GM12873 (cell line): Measurements from ENCODE around the gene CCDC28B.

Source experiments
- TF ChIP-seq, protein P1 (sequence below): IDR thresholded peaks from 2 replicates; pipeline ENCODE4 v1.5.1; 2012; ENCODE audit warnings: low read depth, mild to moderate bottlenecking, moderate library complexity, low read length, control low read depth; ENCODE audit not compliant: insufficient read depth; ENCODE audit errors: missing control alignments

The CCDC28B gene

DNA sequence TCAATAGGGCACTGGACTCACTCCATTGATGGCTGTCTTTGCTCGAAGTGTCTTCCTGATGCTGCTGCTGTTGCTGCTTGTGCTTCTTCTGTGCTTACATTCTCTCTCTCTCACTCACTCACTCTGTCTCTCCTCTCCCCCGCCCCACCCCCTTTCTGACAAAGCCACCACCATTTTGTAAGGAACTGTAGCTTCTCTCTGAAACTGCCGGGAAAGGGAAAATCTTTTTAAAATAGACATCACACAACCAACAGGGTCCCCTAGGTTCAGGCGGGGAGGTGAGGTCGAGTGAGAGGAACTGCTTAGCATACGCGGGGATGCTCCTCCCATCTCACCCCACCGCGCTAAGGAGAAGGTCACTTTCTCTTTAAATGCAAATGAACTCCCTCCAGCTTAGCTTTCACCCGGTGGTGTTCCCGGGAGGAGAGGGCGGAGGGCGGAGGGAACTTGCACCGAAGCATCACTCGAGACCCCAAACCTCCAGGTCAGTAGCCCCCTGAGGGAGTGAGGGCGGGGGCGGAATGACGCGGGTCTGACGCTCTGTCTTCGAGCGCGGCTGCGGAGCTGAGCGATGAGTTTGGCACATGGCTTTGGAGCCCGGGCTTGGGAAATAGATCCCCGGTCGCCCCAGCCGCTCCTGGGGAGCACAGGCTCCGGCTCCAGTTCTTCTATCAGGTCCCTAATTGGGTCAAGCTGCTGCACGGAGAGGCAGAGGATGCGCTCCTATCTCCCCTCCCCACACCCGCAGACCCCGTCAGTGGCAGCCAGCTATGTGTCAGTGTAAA is at the start of gene CCDC28B:
Gene CCDC28B (plus strand): TSS at position 370 of the 785 bp plus-strand sequence. CDS start 1,341 bp downstream, outside the sequence.
- TF ChIP-seq, protein P1, sequence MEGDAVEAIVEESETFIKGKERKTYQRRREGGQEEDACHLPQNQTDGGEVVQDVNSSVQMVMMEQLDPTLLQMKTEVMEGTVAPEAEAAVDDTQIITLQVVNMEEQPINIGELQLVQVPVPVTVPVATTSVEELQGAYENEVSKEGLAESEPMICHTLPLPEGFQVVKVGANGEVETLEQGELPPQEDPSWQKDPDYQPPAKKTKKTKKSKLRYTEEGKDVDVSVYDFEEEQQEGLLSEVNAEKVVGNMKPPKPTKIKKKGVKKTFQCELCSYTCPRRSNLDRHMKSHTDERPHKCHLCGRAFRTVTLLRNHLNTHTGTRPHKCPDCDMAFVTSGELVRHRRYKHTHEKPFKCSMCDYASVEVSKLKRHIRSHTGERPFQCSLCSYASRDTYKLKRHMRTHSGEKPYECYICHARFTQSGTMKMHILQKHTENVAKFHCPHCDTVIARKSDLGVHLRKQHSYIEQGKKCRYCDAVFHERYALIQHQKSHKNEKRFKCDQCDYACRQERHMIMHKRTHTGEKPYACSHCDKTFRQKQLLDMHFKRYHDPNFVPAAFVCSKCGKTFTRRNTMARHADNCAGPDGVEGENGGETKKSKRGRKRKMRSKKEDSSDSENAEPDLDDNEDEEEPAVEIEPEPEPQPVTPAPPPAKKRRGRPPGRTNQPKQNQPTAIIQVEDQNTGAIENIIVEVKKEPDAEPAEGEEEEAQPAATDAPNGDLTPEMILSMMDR: no peak

DNA sequence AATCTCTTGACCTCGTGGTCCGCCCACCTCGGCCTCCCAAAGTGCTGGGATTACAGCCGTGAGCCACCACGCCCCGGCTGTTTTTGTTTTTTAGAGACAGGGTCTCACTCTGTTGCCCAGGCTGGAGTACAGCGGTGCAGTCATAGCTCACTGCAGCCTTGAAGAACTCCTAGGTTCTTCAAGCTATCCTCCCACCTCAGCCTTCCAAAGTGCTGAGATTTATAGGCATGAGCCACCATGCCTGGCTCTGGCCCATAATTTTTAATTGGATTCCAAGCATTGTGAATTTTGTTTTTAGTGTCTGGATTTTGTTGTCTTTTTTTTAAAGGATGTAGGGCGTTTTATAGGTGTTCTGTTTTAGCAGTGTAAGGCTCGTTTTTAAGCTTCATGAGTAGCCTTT is 49.5 kb upstream of the CCDC28B start:
- TF ChIP-seq, protein P1: no peak

DNA sequence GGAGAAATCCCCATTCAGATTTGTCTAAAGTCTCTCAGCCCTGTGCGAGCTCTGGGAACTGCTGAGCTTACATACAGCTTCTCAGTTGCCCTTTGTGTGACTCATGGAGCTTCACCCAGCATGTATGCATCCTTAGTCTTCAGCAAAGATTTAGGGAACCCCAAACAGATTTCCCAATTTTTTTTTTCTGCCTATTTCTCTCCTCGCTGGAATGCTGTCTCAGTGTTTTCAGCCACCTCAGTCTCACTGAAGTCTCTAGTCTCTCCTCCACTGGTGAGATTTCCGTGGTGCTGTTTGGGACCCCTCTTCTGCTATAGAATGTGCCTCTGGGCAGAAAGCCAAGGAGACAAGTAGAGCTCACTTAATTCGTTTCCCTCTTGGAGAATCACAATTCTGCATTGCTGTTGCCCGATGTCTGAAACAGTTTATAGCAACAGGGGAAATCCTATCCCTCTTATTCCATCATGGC is 49.0 kb upstream of the CCDC28B start:
- TF ChIP-seq, protein P1: no peak

DNA sequence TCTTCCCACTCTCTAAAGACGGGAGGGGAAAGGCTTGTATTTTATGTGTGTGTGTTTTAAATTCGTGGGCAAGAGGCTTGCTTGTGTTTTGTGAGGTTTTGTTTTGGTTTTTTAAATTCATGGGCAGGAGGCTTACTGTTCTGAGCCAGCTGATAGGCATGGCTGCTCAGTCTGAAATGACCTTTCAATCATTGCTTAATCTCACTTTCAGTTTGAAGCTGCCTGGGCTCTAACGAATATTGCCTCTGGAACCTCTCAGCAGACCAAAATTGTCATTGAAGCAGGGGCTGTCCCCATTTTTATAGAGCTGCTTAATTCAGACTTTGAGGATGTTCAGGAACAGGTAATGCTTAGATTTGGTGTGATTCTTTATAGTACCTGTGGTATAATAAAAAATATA is 41.2 kb upstream of the CCDC28B start:
- TF ChIP-seq, protein P1: no peak

DNA sequence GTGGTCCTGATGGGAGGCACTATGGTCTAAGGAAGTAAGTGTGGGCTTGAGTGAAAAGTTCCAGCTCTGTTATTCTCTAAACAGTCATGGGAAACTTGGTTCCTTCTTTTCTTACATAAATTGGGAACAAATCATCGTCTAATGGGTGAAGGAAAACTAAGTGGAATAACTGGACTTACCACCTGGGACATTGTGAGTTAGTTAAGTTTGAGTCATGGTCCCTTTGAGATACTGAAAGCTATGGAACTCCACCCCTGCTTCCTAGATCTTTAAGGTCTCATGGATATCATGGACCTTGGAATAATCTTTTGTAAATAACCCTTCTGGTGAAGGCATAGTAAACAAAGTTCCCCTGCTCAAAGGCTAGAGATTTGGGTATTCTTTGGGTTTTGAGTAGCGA is 37.0 kb upstream of the CCDC28B start:
- TF ChIP-seq, protein P1: no peak

DNA sequence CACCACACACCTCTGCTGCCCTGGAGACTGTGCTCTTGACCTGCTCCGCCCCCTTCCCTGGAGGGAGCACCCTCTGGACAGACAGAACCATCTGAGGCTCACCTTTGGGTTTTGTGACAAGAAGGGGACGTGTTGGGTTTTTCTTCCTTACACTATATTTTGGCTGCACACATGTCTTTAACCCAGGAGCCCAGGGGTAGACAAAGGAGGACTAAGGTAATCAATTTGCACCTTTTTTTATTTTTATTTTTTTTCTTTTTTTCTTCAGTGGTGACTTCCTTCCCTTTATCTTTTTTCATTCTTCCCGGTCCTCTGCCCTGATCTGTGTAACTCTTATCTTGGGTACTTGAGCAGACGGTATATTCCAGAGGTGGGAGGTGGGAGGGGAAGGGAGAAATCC is 29.4 kb upstream of the CCDC28B start:
- TF ChIP-seq, protein P1: no peak

DNA sequence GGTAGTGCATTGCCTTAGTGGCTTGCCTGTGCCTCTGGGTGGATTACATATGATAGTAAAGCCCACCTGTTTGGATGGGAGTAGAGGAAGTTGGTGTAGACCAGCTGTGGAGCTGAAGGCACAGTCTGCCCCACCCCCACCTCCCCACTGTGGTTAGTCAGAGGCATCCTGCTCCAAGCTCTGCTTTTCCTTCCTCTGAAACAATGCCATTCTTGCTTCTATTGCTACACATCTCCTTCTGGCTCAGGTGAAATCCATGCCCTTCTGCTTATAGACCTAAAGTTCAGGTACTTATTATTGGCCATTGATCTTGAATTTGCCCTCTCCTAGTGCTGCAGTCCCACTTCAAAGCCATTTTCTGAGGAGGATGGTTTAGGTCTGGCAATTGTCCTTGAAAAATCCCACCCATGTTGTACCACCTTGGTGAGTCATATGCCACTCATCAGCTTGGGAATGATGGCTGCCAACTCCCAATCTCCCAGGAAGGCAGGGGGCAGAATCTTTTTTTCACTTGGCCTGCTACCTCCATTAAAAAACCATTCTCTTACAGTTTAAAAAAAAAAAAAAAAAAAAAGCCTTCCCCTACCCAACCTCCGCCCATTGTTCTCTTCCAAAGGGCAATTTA is 27.7 kb upstream of the CCDC28B start:
- TF ChIP-seq, protein P1: no peak
